GM12801 (cell line): ENCODE results near the gene MBNL2.

Experiments used
- CTCF ChIP-seq: IDR thresholded peaks from one replicate; pipeline ENCODE4 v1.5.1; 2011; ENCODE audit warnings: control low read depth; ENCODE audit not compliant: insufficient read length; ENCODE audit errors: extremely low read depth

The MBNL2 gene

GRCh38 chr13:97435323-97435722 lies 213.2 kb downstream of the MBNL2 start:
- TF ChIP-seq CTCF: no peak

GRCh38 chr13:97435794-97436193 lies 213.7 kb downstream of the MBNL2 start:
- TF ChIP-seq CTCF: no peak

- no peak for TF ChIP-seq CTCF
Measured at GRCh38 chr13:97436845-97437244, 214.7 kb downstream of the MBNL2 start.

GRCh38 chr13:97437729-97438128 lies 215.6 kb downstream of the MBNL2 start:
- TF ChIP-seq CTCF: no peak

- no peak for TF ChIP-seq CTCF
Measured at GRCh38 chr13:97438856-97439595, 216.9 kb downstream of the MBNL2 start.

GRCh38 chr13:97440598-97441170 lies 218.6 kb downstream of the MBNL2 start:
- no peak for TF ChIP-seq CTCF

- TF ChIP-seq CTCF: no peak
Measured at GRCh38 chr13:97441368-97441767, 219.2 kb downstream of the MBNL2 start.
